Panc1 (cell line): ENCODE results near the gene KCTD1. TPM values are rescaled to one million over a fixed set of nuclear protein-coding genes. Genes with fewer than 3 reads are reported as not detected.

ENCODE experiments used
- ATAC-seq: fragments of 200-7000 bp; cut with Tn5 transposase; 2 replicates; pipeline ENCODE4 v1.9.1; 2020; ENCODE audit warnings: mild to moderate bottlenecking, moderate library complexity
- BruUV-seq: library from RNA; stranded (reverse); fragments of 400-500 nt; replicated peaks from 2 replicates; lab custom pipeline; 2021; lab: Mats Ljungman, UMichigan
- CTCF ChIA-PET: fragments of 300-600 bp; sonication (Branson Sonifier 250); formaldehyde crosslinking; loops from one replicate; lab custom pipeline; 2022; ENCODE audit warnings: antibody characterized with exemption; lab: Charles Lee
- POLR2A ChIA-PET: fragments of 300-600 bp; sonication (Branson Sonifier 250); formaldehyde crosslinking; loops from one replicate; lab custom pipeline; 2022; ENCODE audit warnings: antibody characterized with exemption; lab: Charles Lee
- DNase-seq: peaks from one replicate; pipeline ENCODE4 v3.0.0-alpha.2; 2010; ENCODE audit warnings: low read depth, low spot score
- H3K27ac ChIP-seq: 2 replicates; pipeline ENCODE4 v1.5.1; 2011; ENCODE audit warnings: mild to moderate bottlenecking, low read length, inconsistent platforms
- H3K27me3 ChIP-seq: fragments of 200-500 bp; sonication (Bioruptor generic); 2 replicates; pipeline ENCODE4 v1.6.0; 2014; ENCODE audit warnings: low read length, inconsistent platforms; ENCODE audit not compliant: control insufficient read depth, insufficient read depth
- H3K36me3 ChIP-seq: fragments of 200-500 bp; sonication (Bioruptor generic); 2 replicates; pipeline ENCODE4 v1.5.1; 2014; ENCODE audit warnings: inconsistent platforms, mild to moderate bottlenecking, low read length, moderate library complexity; ENCODE audit not compliant: control insufficient read depth, insufficient read depth
- H3K4me1 ChIP-seq: 2 replicates; pipeline ENCODE4 v1.5.1; 2011; ENCODE audit warnings: inconsistent platforms, mild to moderate bottlenecking, low read length, moderate library complexity; ENCODE audit not compliant: control insufficient read depth, insufficient read depth
- H3K4me3 ChIP-seq, 2 experiments: 2 replicates each; pipeline ENCODE4 v1.5.1; 2011 to 2012; ENCODE audit warnings: low read depth in 2 of 2, low read length in 2 of 2, mild to moderate bottlenecking in 2 of 2, inconsistent platforms in 1 of 2, moderate library complexity in 1 of 2
- H3K9me3 ChIP-seq: fragments of 200-500 bp; sonication (Bioruptor generic); 2 replicates; pipeline ENCODE4 v1.5.1; 2014; ENCODE audit warnings: low read depth, mild to moderate bottlenecking, inconsistent platforms, low read length, moderate library complexity; ENCODE audit not compliant: control insufficient read depth, insufficient read depth
- POLR2AphosphoS5 ChIP-seq: IDR thresholded peaks from 2 replicates; pipeline ENCODE4 v1.6.1; 2012; ENCODE audit warnings: mild to moderate bottlenecking, low read depth, low read length, moderate library complexity
- REST ChIP-seq, 2 experiments: IDR thresholded peaks; 2 replicates each; pipeline ENCODE4 v1.6.1; 2011 to 2012; ENCODE audit warnings: low read depth in 2 of 2, control low read depth in 1 of 2, low read length in 1 of 2, mild to moderate bottlenecking in 1 of 2, moderate library complexity in 1 of 2; ENCODE audit not compliant: insufficient read depth in 1 of 2
- SIN3A ChIP-seq: IDR thresholded peaks from 2 replicates; pipeline ENCODE4 v1.6.1; 2012; ENCODE audit warnings: low read depth, mild to moderate bottlenecking, low read length, moderate library complexity, borderline replicate concordance; ENCODE audit not compliant: insufficient read depth
- TCF7L2 ChIP-seq: IDR thresholded peaks from 2 replicates; pipeline ENCODE4 v1.6.1; 2011; ENCODE audit warnings: mild to moderate bottlenecking, low read depth, low read length, inconsistent platforms
- in situ Hi-C: cut with HindIII; loops from 2 replicates; pipeline ENCODE4 v1.10.0; 2016; ENCODE audit warnings: low sequenced_read_pairs, low pct_unique_long_range_greater_than_20kb
- intact Hi-C: fragments of 100-400 bp; cut with micrococcal nuclease; formaldehyde crosslinking; loops from one replicate; pipeline ENCODE4 v1.10.0; 2022; ENCODE audit not compliant: unreplicated experiment
- total RNA-seq: library from RNA; stranded (reverse); gene quantifications from one replicate; pipeline ENCODE4 v1.2.1, GENCODE V29; 2021; ENCODE audit not compliant: unreplicated experiment
- TF ChIP-seq, protein P1 (sequence below): fragments of 450-650 bp; IDR thresholded peaks from 2 replicates; pipeline ENCODE4 v1.5.1; 2017; ENCODE audit warnings: mild to moderate bottlenecking

Gene KCTD1
- total RNA-seq, 1 experiment from 2014 or later: 34.4 TPM

DNA sequence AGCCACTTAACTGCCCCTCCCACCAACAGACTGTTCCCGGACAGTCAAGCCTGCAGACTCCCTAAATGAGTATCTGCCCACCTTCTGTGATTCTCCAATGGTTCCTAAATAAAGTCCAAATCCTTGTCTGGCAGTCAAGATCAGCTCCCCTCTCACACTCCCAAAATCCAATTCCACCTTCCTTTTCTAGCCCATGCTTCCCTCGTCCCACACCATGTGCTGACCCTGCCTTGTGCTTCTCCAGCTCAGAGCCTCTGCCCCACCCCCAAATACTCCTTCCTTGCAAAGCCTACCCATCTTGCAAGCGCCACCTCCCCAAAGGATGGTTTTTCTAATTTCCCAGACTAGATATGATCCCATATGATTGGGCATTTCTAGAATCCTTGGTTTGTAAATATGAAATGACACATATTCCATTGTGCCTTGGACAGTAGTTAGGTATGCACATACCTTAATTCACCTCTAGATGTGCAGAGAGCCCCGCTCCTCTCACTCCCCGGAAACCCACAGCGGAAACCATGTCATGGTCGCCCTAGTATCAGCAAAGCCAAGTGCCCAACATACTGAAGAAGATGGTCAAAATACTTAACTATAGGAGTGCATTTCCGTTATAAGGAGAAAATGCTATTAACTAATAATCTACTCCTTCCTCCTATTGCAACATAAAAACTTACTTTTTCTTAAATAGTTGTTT, 97.2 kb downstream of the KCTD1 start:
- no peaks in the 10 kb centered on the region for H3K4me1 ChIP-seq
- intact Hi-C loops: no loop called here
- in situ Hi-C loops: no loop called here
- DNase-seq: no peak
- BruUV-seq: no TSS peak
- H3K27me3 ChIP-seq: no peaks in the 10 kb centered on the region
- ChIA-PET POLR2A (no interaction called here), CTCF (no interaction called here)
- no peaks in the 10 kb centered on the region; the same call in 1 of the 2 replicates for H3K36me3 ChIP-seq
- H3K9me3 ChIP-seq: no peaks in the 10 kb centered on the region
- TF ChIP-seq, protein P1, sequence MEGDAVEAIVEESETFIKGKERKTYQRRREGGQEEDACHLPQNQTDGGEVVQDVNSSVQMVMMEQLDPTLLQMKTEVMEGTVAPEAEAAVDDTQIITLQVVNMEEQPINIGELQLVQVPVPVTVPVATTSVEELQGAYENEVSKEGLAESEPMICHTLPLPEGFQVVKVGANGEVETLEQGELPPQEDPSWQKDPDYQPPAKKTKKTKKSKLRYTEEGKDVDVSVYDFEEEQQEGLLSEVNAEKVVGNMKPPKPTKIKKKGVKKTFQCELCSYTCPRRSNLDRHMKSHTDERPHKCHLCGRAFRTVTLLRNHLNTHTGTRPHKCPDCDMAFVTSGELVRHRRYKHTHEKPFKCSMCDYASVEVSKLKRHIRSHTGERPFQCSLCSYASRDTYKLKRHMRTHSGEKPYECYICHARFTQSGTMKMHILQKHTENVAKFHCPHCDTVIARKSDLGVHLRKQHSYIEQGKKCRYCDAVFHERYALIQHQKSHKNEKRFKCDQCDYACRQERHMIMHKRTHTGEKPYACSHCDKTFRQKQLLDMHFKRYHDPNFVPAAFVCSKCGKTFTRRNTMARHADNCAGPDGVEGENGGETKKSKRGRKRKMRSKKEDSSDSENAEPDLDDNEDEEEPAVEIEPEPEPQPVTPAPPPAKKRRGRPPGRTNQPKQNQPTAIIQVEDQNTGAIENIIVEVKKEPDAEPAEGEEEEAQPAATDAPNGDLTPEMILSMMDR: no peak
- no peak for TF ChIP-seq TCF7L2
- TF ChIP-seq SIN3A: no peak
- no peak for TF ChIP-seq REST (IDR thresholded peaks at IDR 0.05; ENCODE audit: insufficient read depth in 1 of 2, low read depth in 2 of 2, low read length in 1 of 2)
- no peak for TF ChIP-seq POLR2AphosphoS5
- no peak overlapping the region for H3K4me3 ChIP-seq
- no peak overlapping the region for H3K27ac ChIP-seq
- ATAC-seq: no peak

DNA sequence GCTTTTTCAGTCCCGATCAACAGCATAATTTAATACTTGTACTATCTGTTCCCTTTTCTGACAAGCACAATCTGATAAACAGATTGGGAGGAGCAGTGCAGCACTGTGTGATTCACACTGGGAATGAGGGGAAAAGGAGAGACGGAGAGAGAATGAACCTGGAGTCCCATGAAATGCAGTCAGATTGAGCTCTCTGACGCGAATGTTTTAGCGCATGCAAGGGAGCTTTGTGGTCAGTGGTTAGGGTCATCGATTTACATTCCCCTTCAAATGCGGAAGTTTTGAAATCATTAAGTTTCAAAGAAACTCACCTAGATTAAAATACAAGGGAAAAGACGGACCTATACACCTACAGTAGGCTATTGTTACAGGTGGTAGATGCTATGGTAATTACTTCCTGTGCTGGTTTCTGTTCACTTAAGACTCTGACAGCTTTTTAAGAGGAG, 99.6 kb downstream of the KCTD1 start:
- CTCF ChIA-PET: no interaction called here
- BruUV-seq: no TSS peak
- Histone ChIP-seq H3K4me1 (no peaks in the 10 kb centered on the region), H3K9me3 (peaks cover 4% of the 10 kb centered on the region; the same call in 1 of the 2 replicates), H3K27me3 (no peaks in the 10 kb centered on the region), H3K4me3 (no peak overlapping the region), H3K27ac (no peak overlapping the region), H3K36me3 (no peaks in the 10 kb centered on the region)
- ATAC-seq (no peak), DNase-seq (no peak)
- intact Hi-C loops (no loop called here), in situ Hi-C loops (no loop called here)
- TF ChIP-seq, protein P1: no peak
- TF ChIP-seq REST (IDR thresholded peaks at IDR 0.05; ENCODE audit: insufficient read depth in 1 of 2, low read depth in 2 of 2, low read length in 1 of 2) (no peak), SIN3A (no peak), TCF7L2 (no peak), POLR2AphosphoS5 (no peak)
- POLR2A ChIA-PET: no interaction called here
